NCI-H187 (cell line): ENCODE results near the gene WDR48.

Experiments
- DNase-seq, 2 experiments: peaks; one replicate each; lab custom pipeline; 2025; lab: John Stamatoyannopoulos, UW

The WDR48 gene

DNA sequence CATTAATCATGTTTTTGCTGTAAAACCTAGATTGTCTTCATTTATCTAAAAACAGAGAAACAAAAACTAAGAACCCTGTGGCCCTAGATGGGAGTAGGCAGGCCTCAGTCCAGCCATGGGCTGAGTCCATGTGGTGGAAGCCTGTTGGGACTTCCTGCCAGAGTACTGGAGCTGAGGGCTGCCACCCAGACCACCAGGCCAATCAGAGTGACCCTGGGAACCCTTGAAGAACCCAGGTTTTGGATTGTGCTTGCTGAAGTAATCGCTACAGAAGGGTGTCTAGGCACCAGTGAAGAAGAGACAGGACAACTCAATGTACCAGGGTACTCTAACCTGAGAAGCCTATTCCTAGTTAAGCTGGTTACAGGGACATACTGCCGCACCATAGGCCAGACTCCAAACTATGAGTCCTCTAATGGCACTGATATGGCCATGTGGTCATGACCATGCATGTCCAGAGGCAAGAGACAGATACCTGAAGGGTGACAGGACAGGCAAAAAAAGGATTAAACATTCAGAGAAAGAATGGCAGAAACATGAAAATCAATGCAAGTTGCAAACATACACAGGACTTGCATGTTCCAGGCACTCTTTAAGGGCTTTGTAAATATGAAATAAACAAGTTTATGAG, 88.6 kb downstream of the WDR48 start:
- no peak for DNase-seq

DNA sequence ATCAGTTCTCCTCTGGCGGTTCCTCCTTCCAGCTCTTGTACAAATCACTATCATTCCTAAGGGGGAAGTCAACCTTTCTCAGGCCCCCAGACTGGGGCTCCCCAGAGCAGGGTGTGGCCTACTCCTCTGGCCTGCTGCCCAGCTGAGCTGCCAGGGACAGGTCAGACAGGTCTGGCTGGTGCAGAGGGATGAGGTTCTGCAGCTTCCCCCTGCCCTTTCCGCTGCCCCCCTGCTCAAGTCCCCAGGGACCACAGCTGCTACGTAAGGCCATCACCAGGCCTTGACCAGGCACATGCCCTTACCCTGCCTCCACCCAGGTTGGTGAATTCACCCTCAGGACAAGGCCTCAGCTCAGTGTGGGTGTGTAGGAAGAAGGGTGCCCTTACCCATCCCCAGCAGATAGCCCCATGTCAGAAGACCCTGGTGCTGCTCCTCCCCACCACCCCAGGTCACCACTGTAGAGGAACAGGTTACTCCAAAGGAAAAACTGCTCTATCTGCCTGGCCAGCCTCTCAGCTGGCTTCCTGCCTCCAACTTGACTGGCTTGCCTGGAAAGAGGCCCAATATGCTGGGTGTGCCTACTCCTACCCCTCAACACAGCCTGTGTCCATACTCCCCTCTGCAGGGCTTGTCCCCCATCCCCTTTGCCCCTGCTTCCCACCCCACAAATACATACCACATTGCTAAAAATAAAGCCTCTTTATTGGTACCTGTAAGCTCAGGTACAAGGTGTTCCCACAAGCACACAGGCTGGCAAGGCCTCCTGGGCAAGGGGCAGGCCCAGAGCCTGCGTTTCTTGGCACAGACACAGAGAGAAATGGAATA, 89.6 kb downstream of the WDR48 start:
- no peak for DNase-seq

- no peak for DNase-seq
These were observed 90.3 kb downstream of the WDR48 start for GRCh38 chr3:39142067-39142466.

GRCh38 chr3:39143051-39143885, 91.5 kb downstream of the WDR48 start:
- no peak for DNase-seq

DNA sequence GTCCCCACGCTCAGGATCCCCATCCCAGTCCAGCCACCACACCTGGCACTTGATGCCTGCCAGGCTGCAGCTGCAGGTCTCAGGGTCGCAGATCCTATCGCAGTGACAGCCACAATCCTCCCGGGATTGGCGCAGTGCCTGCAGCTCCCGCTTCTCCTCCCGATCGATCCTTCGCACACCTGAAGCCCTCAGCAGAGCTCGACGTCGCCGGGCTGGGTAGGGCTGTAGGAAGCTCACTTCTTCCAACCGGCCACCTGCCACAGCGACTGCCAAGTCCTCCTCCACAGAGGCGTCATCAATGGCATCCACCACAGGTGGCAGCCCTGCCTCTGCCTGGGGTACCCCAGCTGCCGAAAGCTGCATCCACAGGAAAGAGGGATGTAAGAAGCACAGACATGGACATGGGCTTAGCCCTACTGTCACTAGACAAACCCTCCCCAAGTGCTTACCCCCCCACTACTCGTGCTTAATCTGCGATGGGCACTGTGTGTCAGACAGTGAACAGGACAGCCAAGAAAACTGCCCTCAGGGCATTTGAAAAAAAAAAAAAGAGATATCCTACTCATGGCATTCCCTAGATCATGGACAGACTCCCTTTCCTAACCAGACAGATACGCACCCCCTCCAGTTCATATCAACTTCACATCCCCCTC, 92.4 kb downstream of the WDR48 start:
- no peak for DNase-seq

- DNase-seq, result no peak
These were observed 93.0 kb downstream of the WDR48 start for GRCh38 chr3:39144748-39145380.

DNA sequence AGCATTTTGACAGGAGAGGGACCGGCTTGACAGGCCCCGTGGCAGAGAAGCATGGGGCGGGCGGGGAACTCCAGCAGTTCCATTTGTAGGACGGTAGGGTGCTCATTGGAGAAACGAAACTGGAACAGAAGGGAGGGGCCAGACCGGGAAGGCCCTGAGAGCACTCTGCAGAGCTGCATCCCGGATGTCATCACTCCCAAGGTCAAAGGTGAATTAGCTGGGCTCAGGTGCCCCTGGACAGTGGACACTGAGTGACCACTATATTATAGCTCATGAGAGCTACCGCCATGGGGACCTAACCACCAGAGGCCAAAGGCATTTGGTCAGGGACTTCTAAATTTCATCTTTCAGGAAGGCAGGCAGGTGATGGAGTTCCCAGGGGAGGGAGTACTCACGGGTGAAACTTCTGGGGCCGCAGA, 94.3 kb downstream of the WDR48 start:
- DNase-seq, result no peak
